GM18951 (cell line): Measurements from ENCODE around the gene PARS2.
A peak's percentile ranks its signal among the peaks of the same experiment; 100 is the strongest.

Experiments
- POLR2A ChIP-seq: IDR thresholded peaks from 4 replicates; pipeline ENCODE4 v1.6.1; 2011; ENCODE audit warnings: mild to moderate bottlenecking; ENCODE audit not compliant: insufficient read length, insufficient read depth; ENCODE audit errors: extremely low read depth
- in situ Hi-C: fragments of 300-500 bp; cut with MboI; formaldehyde crosslinking; loops from one replicate; pipeline ENCODE4 v1.12.0; 2022; ENCODE audit warnings: low sequenced_read_pairs, mixed read lengths, inconsistent platforms; ENCODE audit not compliant: unreplicated experiment

The PARS2 gene

GRCh38 chr1:54716299-54717047 lies 47.9 kb downstream of the PARS2 start:
- in situ Hi-C loops = no loop called here
- TF ChIP-seq POLR2A = no peak

DNA sequence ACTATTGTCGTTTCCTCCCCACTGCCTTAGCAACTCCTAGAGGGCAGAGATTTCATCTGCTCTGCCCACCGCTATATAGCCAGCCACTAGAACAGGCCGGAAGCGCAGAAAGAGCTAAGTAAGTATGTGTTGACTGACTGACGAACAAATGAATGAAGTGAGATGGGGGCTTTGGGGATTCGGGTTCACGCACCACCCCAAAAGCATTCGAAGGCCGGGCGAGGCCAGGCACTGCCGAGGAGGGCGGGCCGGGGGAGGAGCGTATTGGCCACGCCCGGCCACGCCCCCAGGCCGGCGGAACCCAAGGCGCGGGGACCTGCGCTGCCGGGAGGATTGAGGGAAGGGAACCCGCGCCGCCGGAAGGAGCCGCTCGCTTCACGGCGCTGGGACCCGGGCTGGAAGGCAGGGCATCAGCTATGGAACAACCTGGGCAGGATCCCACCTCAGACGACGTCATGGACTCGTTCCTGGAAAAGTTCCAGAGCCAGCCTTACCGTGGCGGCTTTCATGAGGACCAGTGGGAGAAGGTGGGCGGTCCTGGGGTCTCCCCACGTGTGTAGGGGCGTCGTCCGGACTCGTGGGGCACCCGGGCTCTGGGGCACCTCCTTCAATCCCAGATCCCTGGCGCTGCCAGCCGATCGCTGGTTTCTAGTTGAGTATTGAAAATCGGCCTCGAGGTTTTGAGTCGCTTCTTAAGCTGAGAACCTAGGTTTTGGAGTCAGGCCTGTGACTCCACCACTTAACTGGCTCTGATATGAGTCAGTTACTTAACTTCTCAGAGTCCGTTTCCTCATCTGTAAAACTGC lies 48.6 kb downstream of the PARS2 start, which contains the start of gene TTC4:
Gene TTC4, plus strand, starts transcription at position 369 of the 806 bp plus-strand sequence. Its CDS starts 48 bp downstream, at position 417.
- TF ChIP-seq POLR2A = peak; percentile 90
- in situ Hi-C loops = no loop called here

- no peak for TF ChIP-seq POLR2A
- in situ Hi-C loops = no loop called here
Measured at GRCh38 chr1:54714881-54715492, 49.3 kb downstream of the PARS2 start.

- TF ChIP-seq POLR2A = no peak
- in situ Hi-C loops = no loop called here
Measured at GRCh38 chr1:54711536-54711935, 52.8 kb downstream of the PARS2 start.

GRCh38 chr1:54710841-54711240 lies 53.5 kb downstream of the PARS2 start:
- no peak for TF ChIP-seq POLR2A
- in situ Hi-C loops = no loop called here

GRCh38 chr1:54710434-54710833 lies 53.9 kb downstream of the PARS2 start:
- no peak for TF ChIP-seq POLR2A
- in situ Hi-C loops = no loop called here

DNA sequence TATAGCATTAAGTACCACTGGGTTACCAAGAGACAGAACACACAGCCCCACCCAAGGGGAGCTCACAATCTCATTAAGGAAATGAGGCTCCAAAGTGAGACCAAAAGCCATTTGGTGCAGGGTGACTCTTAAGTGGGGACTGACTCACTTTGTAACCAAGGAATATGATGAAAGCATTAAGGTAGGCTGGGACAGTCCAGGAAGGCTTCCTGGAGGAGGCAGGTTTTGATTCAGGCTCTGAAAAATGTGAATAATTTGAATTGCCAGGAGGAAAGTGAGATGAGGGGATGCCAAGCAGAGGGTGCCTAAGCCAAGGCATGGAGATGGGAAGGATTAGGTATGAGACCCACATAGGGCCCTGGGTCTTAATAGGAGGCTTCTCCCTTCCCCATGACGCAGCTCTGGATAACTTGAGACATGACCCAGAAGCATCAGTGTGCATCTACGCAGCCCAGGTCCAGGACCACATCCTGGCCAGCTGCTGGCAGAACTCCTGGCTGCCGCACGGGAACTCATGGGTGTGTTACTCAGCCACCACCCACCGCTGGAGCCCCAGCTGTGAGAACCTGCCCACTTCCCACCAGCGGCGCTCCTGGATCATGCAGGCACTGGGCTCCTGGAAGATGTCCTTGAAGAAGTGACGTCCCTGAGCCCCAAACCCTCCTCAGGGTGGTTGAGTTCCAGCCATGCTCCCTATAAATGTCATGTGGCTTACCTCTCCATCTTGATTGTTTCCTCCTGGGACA lies 54.6 kb downstream of the PARS2 start:
- TF ChIP-seq POLR2A = no peak
- in situ Hi-C loops = no loop called here

DNA sequence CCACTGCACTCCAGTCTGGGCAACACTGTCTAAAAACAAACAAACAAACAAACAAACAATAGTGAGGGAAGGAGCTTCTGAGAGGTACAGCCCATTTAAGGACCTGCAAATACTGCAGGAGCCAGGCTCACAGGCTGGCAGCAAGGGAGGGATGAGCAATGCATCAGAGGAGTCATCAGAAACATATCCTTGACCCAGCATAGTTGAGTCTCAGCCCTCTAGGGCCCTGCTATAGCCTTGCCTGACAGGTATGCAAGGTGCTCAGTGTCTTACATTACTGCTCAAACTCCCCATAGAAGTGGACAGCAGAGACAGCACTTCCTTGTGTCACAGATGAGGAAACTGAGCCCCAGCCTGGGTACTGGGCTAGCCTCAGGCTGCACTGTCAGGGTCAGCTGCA lies 55.9 kb downstream of the PARS2 start:
- TF ChIP-seq POLR2A = no peak
- in situ Hi-C loops = no loop called here
